SK-N-SH treated with all-trans-retinoic acid at 6 μM for 48 hours (cell line): Measurements from ENCODE around the gene SCAMP3.
A peak's percentile ranks its signal among the peaks of the same experiment; 100 is the strongest.

Experiments used
- ATAC-seq: fragments of 200-7000 bp; cut with Tn5 transposase; 3 replicates; pipeline ENCODE4 v1.9.1; 2020; ENCODE audit warnings: mild to moderate bottlenecking, moderate library complexity
- ARNTL ChIP-seq: fragments of 450-650 bp; formaldehyde crosslinking; IDR thresholded peaks from 2 replicates; pipeline ENCODE4 v1.5.0; 2020; ENCODE audit warnings: low read depth, mild to moderate bottlenecking, moderate library complexity, borderline replicate concordance
- BACH2 ChIP-seq: fragments of 250-450 bp; sonication (Bioruptor Pico); IDR thresholded peaks from 2 replicates; pipeline ENCODE4 v1.9.0; 2021; ENCODE audit warnings: mild to moderate bottlenecking, borderline replicate concordance
- GLIS3 ChIP-seq: fragments of 250-450 bp; sonication (Bioruptor Pico); IDR thresholded peaks from 2 replicates; pipeline ENCODE4 v1.5.0; 2020; ENCODE audit warnings: mild to moderate bottlenecking, moderate library complexity
- OSR1 ChIP-seq: fragments of 250-450 bp; sonication (Bioruptor Pico); IDR thresholded peaks from 2 replicates; pipeline ENCODE4 v1.8.0; 2022; ENCODE audit warnings: moderate library complexity, mild to moderate bottlenecking, inconsistent platforms
- PPARA ChIP-seq: fragments of 250-450 bp; sonication (Bioruptor Pico); IDR thresholded peaks from 2 replicates; pipeline ENCODE4 v1.5.0; 2020; ENCODE audit warnings: mild to moderate bottlenecking, borderline replicate concordance
- RARB ChIP-seq: fragments of 250-450 bp; sonication (Bioruptor Pico); IDR thresholded peaks from 2 replicates; pipeline ENCODE4 v1.8.0; 2021; ENCODE audit warnings: mild to moderate bottlenecking, moderate library complexity
- SNAI2 ChIP-seq: fragments of 250-450 bp; sonication (Bioruptor Pico); IDR thresholded peaks from 2 replicates; pipeline ENCODE4 v1.5.0; 2020; ENCODE audit warnings: mild to moderate bottlenecking, moderate library complexity
- TOX ChIP-seq: fragments of 250-450 bp; sonication (Bioruptor Pico); IDR thresholded peaks from 2 replicates; pipeline ENCODE4 v1.8.0; 2021; ENCODE audit warnings: mild to moderate bottlenecking, moderate library complexity, borderline replicate concordance
- ZFP3 ChIP-seq: fragments of 250-450 bp; sonication (Bioruptor Pico); IDR thresholded peaks from 2 replicates; pipeline ENCODE4 v1.5.0; 2020; ENCODE audit warnings: mild to moderate bottlenecking, moderate library complexity
- ZFP30 ChIP-seq: fragments of 450-650 bp; formaldehyde crosslinking; IDR thresholded peaks from 2 replicates; pipeline ENCODE4 v1.5.0; 2022; ENCODE audit warnings: mild to moderate bottlenecking, moderate library complexity
- ZNF70 ChIP-seq: fragments of 450-650 bp; formaldehyde crosslinking; IDR thresholded peaks from 2 replicates; pipeline ENCODE4 v1.5.0; 2020; ENCODE audit warnings: mild to moderate bottlenecking, moderate library complexity
- ZNF8 ChIP-seq: fragments of 450-650 bp; formaldehyde crosslinking; IDR thresholded peaks from 2 replicates; pipeline ENCODE4 v1.5.0; 2020; ENCODE audit warnings: mild to moderate bottlenecking, moderate library complexity
- TF ChIP-seq, protein P1 (sequence below): fragments of 250-450 bp; sonication (Bioruptor Pico); IDR thresholded peaks from 2 replicates; pipeline ENCODE4 v1.8.0; 2021; ENCODE audit warnings: low read depth, mild to moderate bottlenecking, moderate library complexity, borderline replicate concordance
- TF ChIP-seq, protein P2 (sequence below): fragments of 250-450 bp; sonication (Bioruptor Pico); IDR thresholded peaks from 2 replicates; pipeline ENCODE4 v1.5.1; 2020; ENCODE audit warnings: low read depth, mild to moderate bottlenecking, moderate library complexity
- TF ChIP-seq, protein P3 (sequence below): fragments of 250-450 bp; sonication (Bioruptor Pico); IDR thresholded peaks from 2 replicates; pipeline ENCODE4 v1.5.0; 2020; ENCODE audit warnings: mild to moderate bottlenecking, moderate library complexity

SCAMP3 gene

DNA sequence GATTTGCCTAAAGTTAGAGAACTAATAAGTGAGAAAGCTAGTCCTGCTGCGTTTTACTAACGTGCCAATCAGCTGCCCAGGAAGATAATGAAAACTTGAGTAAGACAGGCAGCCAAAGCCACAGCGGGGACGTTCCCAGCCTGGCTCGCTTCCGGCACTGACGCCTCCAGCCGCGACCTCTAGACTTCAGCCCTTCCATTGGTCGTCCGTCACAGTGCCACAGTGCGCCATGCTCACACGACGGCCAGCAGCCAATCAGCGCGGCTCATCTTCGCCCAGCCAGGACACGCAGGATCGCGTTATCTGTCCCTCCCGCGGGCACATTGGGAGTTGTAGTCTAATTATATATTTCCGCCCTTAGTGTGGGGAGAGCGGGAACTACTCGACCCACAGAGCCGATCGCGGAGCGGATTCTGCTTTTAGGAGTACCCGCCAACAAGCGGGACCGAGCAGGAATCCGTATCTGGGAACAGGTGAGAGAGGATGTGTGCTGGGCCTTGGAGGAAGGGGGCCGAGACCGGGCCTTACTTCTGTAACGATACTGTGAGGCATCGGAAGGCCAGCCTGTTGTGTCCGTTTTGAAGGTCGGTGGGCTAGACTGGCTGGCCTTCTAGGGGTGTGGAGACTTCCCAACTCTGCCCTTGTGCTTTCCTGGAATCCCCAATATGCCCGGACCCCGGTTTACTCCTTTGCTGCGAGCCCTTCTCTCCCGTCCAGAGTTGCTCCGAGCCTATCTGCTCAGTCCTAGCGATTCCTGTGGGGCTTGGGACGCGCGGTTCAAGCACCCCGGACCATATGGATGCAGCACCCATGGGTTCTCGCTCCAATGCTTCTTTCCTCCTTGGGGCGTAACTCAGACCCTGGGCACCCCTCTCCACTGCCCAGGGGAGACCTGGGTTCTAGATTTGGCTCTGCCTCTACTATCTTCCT lies 46.6 kb upstream of the SCAMP3 start, which contains the start of gene FDPS:
Gene FDPS, plus strand, starts transcription at position 374 of the 930 bp plus-strand sequence. CDS start 924 bp downstream, outside the sequence.
- ATAC-seq: peak; percentile 98
- TF ChIP-seq, protein P1, sequence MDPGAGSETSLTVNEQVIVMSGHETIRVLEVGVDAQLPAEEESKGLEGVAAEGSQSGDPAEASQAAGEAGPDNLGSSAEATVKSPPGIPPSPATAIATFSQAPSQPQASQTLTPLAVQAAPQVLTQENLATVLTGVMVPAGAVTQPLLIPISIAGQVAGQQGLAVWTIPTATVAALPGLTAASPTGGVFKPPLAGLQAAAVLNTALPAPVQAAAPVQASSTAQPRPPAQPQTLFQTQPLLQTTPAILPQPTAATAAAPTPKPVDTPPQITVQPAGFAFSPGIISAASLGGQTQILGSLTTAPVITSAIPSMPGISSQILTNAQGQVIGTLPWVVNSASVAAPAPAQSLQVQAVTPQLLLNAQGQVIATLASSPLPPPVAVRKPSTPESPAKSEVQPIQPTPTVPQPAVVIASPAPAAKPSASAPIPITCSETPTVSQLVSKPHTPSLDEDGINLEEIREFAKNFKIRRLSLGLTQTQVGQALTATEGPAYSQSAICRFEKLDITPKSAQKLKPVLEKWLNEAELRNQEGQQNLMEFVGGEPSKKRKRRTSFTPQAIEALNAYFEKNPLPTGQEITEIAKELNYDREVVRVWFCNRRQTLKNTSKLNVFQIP (CRISPR knock-in tag): 0 out of 2 replicates have a peak, but pooled peaks have one; percentile 24
- no peak for TF ChIP-seq ARNTL (CRISPR knock-in tag)
- TF ChIP-seq SNAI2 (CRISPR knock-in tag): no peak
- TF ChIP-seq, protein P2, sequence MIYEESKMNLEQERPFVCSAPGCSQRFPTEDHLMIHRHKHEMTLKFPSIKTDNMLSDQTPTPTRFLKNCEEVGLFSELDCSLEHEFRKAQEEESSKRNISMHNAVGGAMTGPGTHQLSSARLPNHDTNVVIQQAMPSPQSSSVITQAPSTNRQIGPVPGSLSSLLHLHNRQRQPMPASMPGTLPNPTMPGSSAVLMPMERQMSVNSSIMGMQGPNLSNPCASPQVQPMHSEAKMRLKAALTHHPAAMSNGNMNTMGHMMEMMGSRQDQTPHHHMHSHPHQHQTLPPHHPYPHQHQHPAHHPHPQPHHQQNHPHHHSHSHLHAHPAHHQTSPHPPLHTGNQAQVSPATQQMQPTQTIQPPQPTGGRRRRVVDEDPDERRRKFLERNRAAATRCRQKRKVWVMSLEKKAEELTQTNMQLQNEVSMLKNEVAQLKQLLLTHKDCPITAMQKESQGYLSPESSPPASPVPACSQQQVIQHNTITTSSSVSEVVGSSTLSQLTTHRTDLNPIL (CRISPR knock-in tag): no peak
- TF ChIP-seq PPARA: no peak
- TF ChIP-seq TOX (CRISPR knock-in tag): no peak
- TF ChIP-seq ZNF8 (CRISPR knock-in tag): no peak

DNA sequence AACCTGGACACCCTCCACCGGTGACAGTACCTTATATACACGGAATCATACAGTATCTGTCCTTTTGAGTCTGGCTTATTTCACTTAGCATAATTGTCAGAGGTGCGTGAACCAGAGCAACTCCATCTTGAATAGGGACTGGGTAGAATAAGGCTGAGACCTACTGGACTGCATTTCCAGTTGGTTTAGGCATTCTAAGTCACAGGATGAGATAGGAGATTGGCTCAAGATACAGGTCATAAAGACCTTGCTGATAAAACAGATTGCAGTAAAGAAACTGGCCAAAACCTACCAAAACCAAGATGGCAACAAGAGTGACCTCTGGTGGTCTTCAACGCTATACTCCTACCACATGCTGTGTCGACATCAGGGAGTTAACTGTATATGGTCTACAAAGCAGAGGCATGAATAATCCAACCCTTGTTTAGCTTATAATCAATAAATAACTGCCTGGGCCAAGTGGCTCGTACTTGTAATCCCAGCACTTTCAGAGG lies 45.1 kb upstream of the SCAMP3 start:
- TF ChIP-seq, protein P3, sequence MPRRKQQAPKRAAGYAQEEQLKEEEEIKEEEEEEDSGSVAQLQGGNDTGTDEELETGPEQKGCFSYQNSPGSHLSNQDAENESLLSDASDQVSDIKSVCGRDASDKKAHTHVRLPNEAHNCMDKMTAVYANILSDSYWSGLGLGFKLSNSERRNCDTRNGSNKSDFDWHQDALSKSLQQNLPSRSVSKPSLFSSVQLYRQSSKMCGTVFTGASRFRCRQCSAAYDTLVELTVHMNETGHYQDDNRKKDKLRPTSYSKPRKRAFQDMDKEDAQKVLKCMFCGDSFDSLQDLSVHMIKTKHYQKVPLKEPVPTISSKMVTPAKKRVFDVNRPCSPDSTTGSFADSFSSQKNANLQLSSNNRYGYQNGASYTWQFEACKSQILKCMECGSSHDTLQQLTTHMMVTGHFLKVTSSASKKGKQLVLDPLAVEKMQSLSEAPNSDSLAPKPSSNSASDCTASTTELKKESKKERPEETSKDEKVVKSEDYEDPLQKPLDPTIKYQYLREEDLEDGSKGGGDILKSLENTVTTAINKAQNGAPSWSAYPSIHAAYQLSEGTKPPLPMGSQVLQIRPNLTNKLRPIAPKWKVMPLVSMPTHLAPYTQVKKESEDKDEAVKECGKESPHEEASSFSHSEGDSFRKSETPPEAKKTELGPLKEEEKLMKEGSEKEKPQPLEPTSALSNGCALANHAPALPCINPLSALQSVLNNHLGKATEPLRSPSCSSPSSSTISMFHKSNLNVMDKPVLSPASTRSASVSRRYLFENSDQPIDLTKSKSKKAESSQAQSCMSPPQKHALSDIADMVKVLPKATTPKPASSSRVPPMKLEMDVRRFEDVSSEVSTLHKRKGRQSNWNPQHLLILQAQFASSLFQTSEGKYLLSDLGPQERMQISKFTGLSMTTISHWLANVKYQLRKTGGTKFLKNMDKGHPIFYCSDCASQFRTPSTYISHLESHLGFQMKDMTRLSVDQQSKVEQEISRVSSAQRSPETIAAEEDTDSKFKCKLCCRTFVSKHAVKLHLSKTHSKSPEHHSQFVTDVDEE: no peak
- 0 out of 2 replicates have a peak, but pooled peaks have one; percentile 9 for TF ChIP-seq BACH2
- peak; percentile 19; the same call in 2 of the 3 replicates for ATAC-seq

DNA sequence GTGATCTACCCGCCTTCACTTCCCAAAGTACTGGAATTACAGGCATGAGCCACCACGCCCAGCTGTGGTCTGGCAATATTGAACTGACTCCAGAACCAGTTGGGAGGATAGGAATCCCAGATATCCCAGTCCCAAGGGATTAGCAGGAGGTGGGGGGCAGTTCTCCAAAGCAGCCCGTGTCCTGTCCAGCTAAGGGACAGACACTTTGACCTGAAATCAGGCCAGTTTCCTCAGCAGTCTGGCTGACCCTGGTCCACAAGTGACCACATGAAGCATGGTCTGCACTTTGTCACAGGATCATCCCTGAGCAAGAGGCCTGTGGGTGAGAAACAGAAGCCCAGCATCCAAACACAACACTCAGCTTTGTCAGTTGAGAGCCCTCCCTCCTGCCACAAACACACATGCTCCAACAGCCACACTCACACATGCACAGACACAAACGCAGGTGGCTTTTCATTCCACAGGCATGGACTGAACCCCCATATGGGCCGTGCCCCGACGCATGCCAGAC lies 43.8 kb upstream of the SCAMP3 start:
- ATAC-seq: no peak
- TF ChIP-seq OSR1 (CRISPR knock-in tag) (no peak), ZNF8 (CRISPR knock-in tag) (no peak), ZFP3 (CRISPR knock-in tag) (no peak), ZNF70 (no peak), RARB (CRISPR knock-in tag) (no peak), GLIS3 (CRISPR knock-in tag) (no peak), ARNTL (CRISPR knock-in tag) (no peak), ZFP30 (CRISPR knock-in tag) (no peak)
- TF ChIP-seq, protein P3: no peak
- TF ChIP-seq, protein P1 (CRISPR knock-in tag): no peak
